Peyer's patch (tissue), 4 donors: ENCODE data around the gene VPS4B. TPM values are rescaled to one million over a fixed set of nuclear protein-coding genes. Genes with fewer than 3 reads are reported as not detected.

Source experiments
- DNase-seq, 3 donors: peaks; one replicate each; pipeline ENCODE4 v3.0.0-alpha.2; 2017 to 2019
- H3K27ac ChIP-seq, 4 donors: fragments of 200-600 bp; sonication (generic); one replicate each; pipeline ENCODE4 v1.5.1; 2016 to 2019
- H3K27me3 ChIP-seq, 2 donors: fragments of 200-600 bp; sonication (generic); one replicate each; pipeline ENCODE4 v1.5.1; 2019
- H3K36me3 ChIP-seq, 3 donors: fragments of 200-600 bp; sonication (generic); one replicate each; pipeline ENCODE4 v1.5.1; 2016 to 2019
- H3K4me1 ChIP-seq, 4 donors: fragments of 200-600 bp; sonication (generic); one replicate each; pipeline ENCODE4 v1.5.1; 2016 to 2019
- H3K4me3 ChIP-seq, 4 donors: fragments of 200-600 bp; sonication (generic); 1 replicate in 3 of 4; 2 replicates in 1 of 4; pipeline ENCODE4 v1.5.1; 2016 to 2019; ENCODE audit warnings: mild to moderate bottlenecking in 1 of 4
- H3K9me3 ChIP-seq, 4 donors: fragments of 200-600 bp; sonication (generic); one replicate each; pipeline ENCODE4 v1.5.1; 2016 to 2019; ENCODE audit warnings: mild to moderate bottlenecking in 1 of 4
- POLR2A ChIP-seq, 2 donors: fragments of 450-650 bp; IDR thresholded peaks; one replicate each; pipeline ENCODE4 v1.5.1; 2017; ENCODE audit warnings: antibody characterized with exemption in 2 of 2, mild to moderate bottlenecking in 2 of 2, moderate library complexity in 2 of 2
- total RNA-seq, 4 donors: library from RNA; depleted of rRNA; stranded (reverse); fragments of >200 nt; gene quantifications; one replicate each; pipeline ENCODE4 v1.1.0, GENCODE V29; 2016
- TF ChIP-seq, protein P1 (sequence below), 6 experiments: fragments of 450-650 bp in 4 of 6; fragments of 200-600 bp in 2 of 6; sonication (generic) in 1 of 6; IDR thresholded peaks; one replicate each; pipeline ENCODE4 v1.5.1; 2017 to 2019; ENCODE audit warnings: antibody characterized with exemption in 6 of 6, mild to moderate bottlenecking in 3 of 6, moderate library complexity in 1 of 6

The VPS4B gene
- total RNA-seq, 4 donors from 2014 or later = 34.7 to 68.7 (median 47.0) TPM

- Histone ChIP-seq H3K36me3 (no peaks in the 10 kb centered on the region), H3K27ac (peak overlapping the region in 2 of 4 donors; percentile 6 to 47), H3K27me3 (no peaks in the 10 kb centered on the region), H3K9me3 (no peaks in the 10 kb centered on the region), H3K4me1 (peaks cover 0 to 21% (median 0%) of the 10 kb centered on the region in 4 donors), H3K4me3 (no peak overlapping the region)
- no peak for TF ChIP-seq POLR2A (IDR thresholded peaks at IDR 0.05)
- TF ChIP-seq, protein P1, sequence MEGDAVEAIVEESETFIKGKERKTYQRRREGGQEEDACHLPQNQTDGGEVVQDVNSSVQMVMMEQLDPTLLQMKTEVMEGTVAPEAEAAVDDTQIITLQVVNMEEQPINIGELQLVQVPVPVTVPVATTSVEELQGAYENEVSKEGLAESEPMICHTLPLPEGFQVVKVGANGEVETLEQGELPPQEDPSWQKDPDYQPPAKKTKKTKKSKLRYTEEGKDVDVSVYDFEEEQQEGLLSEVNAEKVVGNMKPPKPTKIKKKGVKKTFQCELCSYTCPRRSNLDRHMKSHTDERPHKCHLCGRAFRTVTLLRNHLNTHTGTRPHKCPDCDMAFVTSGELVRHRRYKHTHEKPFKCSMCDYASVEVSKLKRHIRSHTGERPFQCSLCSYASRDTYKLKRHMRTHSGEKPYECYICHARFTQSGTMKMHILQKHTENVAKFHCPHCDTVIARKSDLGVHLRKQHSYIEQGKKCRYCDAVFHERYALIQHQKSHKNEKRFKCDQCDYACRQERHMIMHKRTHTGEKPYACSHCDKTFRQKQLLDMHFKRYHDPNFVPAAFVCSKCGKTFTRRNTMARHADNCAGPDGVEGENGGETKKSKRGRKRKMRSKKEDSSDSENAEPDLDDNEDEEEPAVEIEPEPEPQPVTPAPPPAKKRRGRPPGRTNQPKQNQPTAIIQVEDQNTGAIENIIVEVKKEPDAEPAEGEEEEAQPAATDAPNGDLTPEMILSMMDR (IDR thresholded peaks at IDR 0.05) = no peak
- peak in 1 of 3 donors; percentile 51 for DNase-seq
Observed at GRCh38 chr18:63447066-63447465, 24.8 kb upstream of the VPS4B start.

DNA sequence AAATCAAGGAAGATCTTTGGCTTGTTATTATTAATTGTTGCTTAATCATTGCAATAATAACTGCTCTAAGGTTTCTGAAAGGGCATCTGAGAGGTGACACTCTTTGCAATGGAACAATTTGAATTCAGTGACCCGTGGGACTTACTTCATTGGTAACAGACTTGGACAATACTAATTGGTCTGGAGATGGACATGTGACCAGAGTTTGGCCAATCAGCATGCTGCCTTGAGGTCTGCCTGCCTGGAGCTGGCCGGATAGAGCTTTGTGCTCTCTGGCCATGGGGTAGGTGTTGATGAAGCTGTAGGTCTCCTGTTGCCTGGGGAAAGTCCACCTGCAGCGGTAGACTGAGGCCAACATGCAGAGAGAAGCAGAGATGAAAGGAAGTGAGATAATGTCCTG, 24.0 kb upstream of the VPS4B start:
- Histone ChIP-seq H3K9me3 (no peaks in the 10 kb centered on the region), H3K27me3 (no peaks in the 10 kb centered on the region), H3K27ac (no peak overlapping the region), H3K4me1 (peaks cover 0 to 13% (median 0%) of the 10 kb centered on the region in 4 donors), H3K36me3 (no peaks in the 10 kb centered on the region), H3K4me3 (no peak overlapping the region)
- no peak for TF ChIP-seq POLR2A (IDR thresholded peaks at IDR 0.05)
- TF ChIP-seq, protein P1 (IDR thresholded peaks at IDR 0.05) = no peak
- no peak for DNase-seq

- DNase-seq = no peak
- no peak for TF ChIP-seq POLR2A (IDR thresholded peaks at IDR 0.05)
- TF ChIP-seq, protein P1 (IDR thresholded peaks at IDR 0.05) = no peak
Observed at GRCh38 chr18:63445037-63445436, 22.8 kb upstream of the VPS4B start.

DNA sequence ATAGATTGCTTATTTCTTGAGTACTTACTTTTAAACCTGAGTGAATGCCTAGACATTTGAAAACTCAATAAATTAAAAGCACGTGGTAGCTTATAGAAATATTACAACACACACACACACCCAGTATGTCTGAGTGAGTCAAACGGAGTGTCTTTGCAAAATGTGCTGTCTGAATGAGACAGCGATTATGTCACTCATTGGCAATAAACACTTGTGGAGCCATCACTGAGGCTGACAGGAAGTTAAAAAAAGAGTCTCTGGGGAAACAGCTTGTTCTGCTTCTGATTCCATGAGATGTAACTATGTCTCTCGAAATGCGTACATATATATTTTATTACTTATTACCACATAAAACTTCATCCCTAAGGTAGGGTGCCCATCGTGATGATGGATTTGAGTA, 22.3 kb upstream of the VPS4B start:
- H3K27ac ChIP-seq = peak overlapping the region in 1 of 4 donors; percentile 9
- H3K9me3 ChIP-seq = no peaks in the 10 kb centered on the region
- TF ChIP-seq POLR2A (IDR thresholded peaks at IDR 0.05) = no peak
- TF ChIP-seq, protein P1 (IDR thresholded peaks at IDR 0.05) = no peak

More at GRCh38 chr18:63445037-63445436, 22.8 kb upstream of the VPS4B start:
- Histone ChIP-seq H3K9me3 (no peaks in the 10 kb centered on the region), H3K27me3 (no peaks in the 10 kb centered on the region), H3K4me1 (peaks cover 0 to 10% (median 0%) of the 10 kb centered on the region in 4 donors), H3K27ac (peak overlapping the region in 1 of 4 donors; percentile 9), H3K4me3 (no peak overlapping the region), H3K36me3 (no peaks in the 10 kb centered on the region)

GRCh38 chr18:63443829-63444228, 21.6 kb upstream of the VPS4B start:
- no peaks in the 10 kb centered on the region for H3K36me3 ChIP-seq
- no peak for DNase-seq
- H3K9me3 ChIP-seq = no peaks in the 10 kb centered on the region
- peaks cover 0 to 10% (median 0%) of the 10 kb centered on the region in 4 donors for H3K4me1 ChIP-seq
- no peak overlapping the region for H3K4me3 ChIP-seq
- no peaks in the 10 kb centered on the region for H3K27me3 ChIP-seq
- H3K27ac ChIP-seq = no peak overlapping the region
- TF ChIP-seq, protein P1 (IDR thresholded peaks at IDR 0.05) = no peak
- no peak for TF ChIP-seq POLR2A (IDR thresholded peaks at IDR 0.05)

More for the DNA sequence above, 22.3 kb upstream of the VPS4B start:
- no peak for DNase-seq
- Histone ChIP-seq H3K27me3 (no peaks in the 10 kb centered on the region), H3K4me3 (no peak overlapping the region), H3K36me3 (no peaks in the 10 kb centered on the region), H3K4me1 (peaks cover 0 to 10% (median 0%) of the 10 kb centered on the region in 4 donors)

DNA sequence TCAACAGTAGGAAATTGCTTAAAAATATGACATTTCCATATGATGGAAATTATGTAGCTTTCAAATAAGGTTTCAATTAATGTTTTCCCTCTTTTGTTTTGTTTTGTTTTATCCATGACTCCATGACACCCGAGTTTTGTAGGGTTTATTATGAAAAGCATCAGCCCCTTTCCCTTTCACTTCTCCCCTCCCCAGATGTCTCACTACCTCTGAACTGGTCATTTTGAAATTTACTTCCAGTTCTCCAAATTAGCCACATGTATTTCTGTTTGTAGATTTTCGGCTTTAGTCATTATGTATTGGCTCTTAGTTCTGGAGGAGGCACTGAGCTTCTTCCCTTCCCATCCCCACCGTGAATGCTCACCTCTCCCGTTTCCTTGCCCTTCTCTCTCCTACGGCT, 18.6 kb upstream of the VPS4B start:
- DNase-seq = no peak
- H3K27me3 ChIP-seq = no peaks in the 10 kb centered on the region
- no peaks in the 10 kb centered on the region for H3K9me3 ChIP-seq
- H3K4me3 ChIP-seq = no peak overlapping the region
- no peaks in the 10 kb centered on the region for H3K36me3 ChIP-seq
- H3K4me1 ChIP-seq = no peaks in the 10 kb centered on the region
- no peak overlapping the region for H3K27ac ChIP-seq
- TF ChIP-seq, protein P1 (IDR thresholded peaks at IDR 0.05) = no peak
- no peak for TF ChIP-seq POLR2A (IDR thresholded peaks at IDR 0.05)
